GM12891 (cell line): ENCODE data around the gene GEN1.

Experiments
- POLR2A ChIP-seq: IDR thresholded peaks from 2 replicates; pipeline ENCODE4 v1.6.1; 2011; ENCODE audit warnings: low read depth, low read length, control low read depth
- POLR2AphosphoS5 ChIP-seq: IDR thresholded peaks from 2 replicates; pipeline ENCODE4 v1.6.1; 2011; ENCODE audit warnings: low read depth, low read length, control low read depth
- POU2F2 ChIP-seq: IDR thresholded peaks from 2 replicates; pipeline ENCODE4 v1.6.1; 2011; ENCODE audit warnings: low read depth, mild to moderate bottlenecking, control low read depth, low read length, moderate library complexity
- SPI1 ChIP-seq: IDR thresholded peaks from 2 replicates; pipeline ENCODE4 v1.6.1; 2011; ENCODE audit warnings: low read depth, low read length, control low read depth
- TAF1 ChIP-seq: IDR thresholded peaks from 2 replicates; pipeline ENCODE4 v1.6.1; 2011; ENCODE audit warnings: low read depth, low read length, control low read depth

- TF ChIP-seq POLR2A (no peak), TAF1 (no peak), POLR2AphosphoS5 (no peak), SPI1 (no peak), POU2F2 (no peak)
Observed at GRCh38 chr2:17781482-17781881, 27.5 kb downstream of the GEN1 start.
